Adrenal gland (tissue), 12 donors: ENCODE results near the gene MMP23B. TPM values are rescaled to one million over a fixed set of nuclear protein-coding genes. Genes with fewer than 3 reads are reported as not detected.

ENCODE experiments used
- DNase-seq, 7 donors: peaks; one replicate each; pipeline ENCODE4 v3.0.0-alpha.2; 2019 to 2020
- H3K27ac ChIP-seq, 5 donors: fragments of 200-600 bp; sonication (generic) in 4 of 5; 1 replicate in 3 of 5; 2 replicates in 2 of 5; pipeline versions ENCODE4 v1.5.1 to v1.8.0; 2016 to 2020; ENCODE audit warnings: mild to moderate bottlenecking in 1 of 5
- H3K27me3 ChIP-seq: fragments of 200-600 bp; 2 replicates; pipeline ENCODE4 v1.8.0; 2021
- H3K36me3 ChIP-seq, 2 donors: fragments of 200-600 bp; replicated peaks in 1 of 2; 1 replicate in 1 of 2; 2 replicates in 1 of 2; pipeline versions ENCODE4 v1.5.1 to v1.8.0; 2018 to 2022
- H3K4me1 ChIP-seq, 2 donors: fragments of 200-600 bp; replicated peaks in 1 of 2; 1 replicate in 1 of 2; 2 replicates in 1 of 2; pipeline versions ENCODE4 v1.5.1 to v1.8.0; 2018 to 2021
- H3K4me3 ChIP-seq, 4 donors: fragments of 200-600 bp; sonication (generic) in 3 of 4; one replicate each; pipeline ENCODE4 v1.5.1; 2016 to 2018
- H3K9me3 ChIP-seq, 3 donors: fragments of 200-600 bp; sonication (generic) in 1 of 3; replicated peaks in 1 of 3; 1 replicate in 2 of 3; 2 replicates in 1 of 3; pipeline versions ENCODE4 v1.5.1 to v1.8.0; 2016 to 2021
- CTCF ChIP-seq, 6 experiments: fragments of 450-650 bp in 4 of 6; fragments of 200-600 bp in 2 of 6; sonication (generic) in 1 of 6; IDR thresholded peaks; 1 replicate in 5 of 6; 2 replicates in 1 of 6; pipeline versions ENCODE4 v1.5.1 to v1.8.0; 2016 to 2021; ENCODE audit warnings: antibody characterized with exemption in 6 of 6, mild to moderate bottlenecking in 2 of 6, moderate library complexity in 1 of 6
- POLR2A ChIP-seq, 2 donors: fragments of 450-650 bp; IDR thresholded peaks; one replicate each; pipeline ENCODE4 v1.6.1; 2017; ENCODE audit warnings: antibody characterized with exemption in 2 of 2, mild to moderate bottlenecking in 2 of 2, moderate library complexity in 1 of 2
- WGBS, 4 donors: extraction: QIAGEN DNeasy Blood & Tissue Kit in 2 of 4; methylation state at CpG; one replicate each; pipeline versions ENCODE4 v1.1.5 to v1.1.7; 2013 to 2017; 5-methylcytosine and 5-hydroxymethylcytosine counted together
- intact Hi-C, 2 donors: fragments of 100-400 bp; cut with DNase I; formaldehyde crosslinking; loops; one replicate each; pipeline versions ENCODE4 v1.14.1 to v1.15.0; 2022 to 2023
- polyA plus RNA-seq, 3 donors: library from polyadenylated mRNA; stranded (reverse); fragments of 200-250 nt in 2 of 3; fragments of 350-450 nt in 1 of 3; fragmentation: Illumina TruSeq in 1 of 3; extraction: RNeasy Lipid Tissue Mini Kit (QIAGEN cat#74804) in 1 of 3; gene quantifications; one replicate each; pipeline ENCODE4 v1.2.3, GENCODE V29; 2013 to 2014
- total RNA-seq, 9 donors: library from RNA; depleted of rRNA in 4 of 9; stranded (reverse); fragments of >200 nt in 4 of 9; fragments of 120-200 nt in 1 of 9; fragmentation: NEBNext Ultra II Directional in 1 of 9; extraction: Animal tissue kit (Norgen Biotek cat#: 25700) in 1 of 9; gene quantifications; one replicate each; pipeline versions ENCODE4 v1.1.0 to v1.2.4, GENCODE V29; 2013 to 2023
- donor health status: healthy with polysubstance abuse.
- donor health status: Bipolar disorder and iron deficiency.
- donor health status: DM: yes; HTN: yes; CAD: no.
- donor health status: DM: no; HTN: no; CAD: no.
- donor health status: DM: no; HTN: no; CAD: no.
- donor health status: DM: yes; HTN: yes; CAD: no.

MMP23B gene
- total and polyA plus RNA-seq, 12 donors = 1.6 to 28.0 (median 9.8) TPM; not detected in 1

DNA sequence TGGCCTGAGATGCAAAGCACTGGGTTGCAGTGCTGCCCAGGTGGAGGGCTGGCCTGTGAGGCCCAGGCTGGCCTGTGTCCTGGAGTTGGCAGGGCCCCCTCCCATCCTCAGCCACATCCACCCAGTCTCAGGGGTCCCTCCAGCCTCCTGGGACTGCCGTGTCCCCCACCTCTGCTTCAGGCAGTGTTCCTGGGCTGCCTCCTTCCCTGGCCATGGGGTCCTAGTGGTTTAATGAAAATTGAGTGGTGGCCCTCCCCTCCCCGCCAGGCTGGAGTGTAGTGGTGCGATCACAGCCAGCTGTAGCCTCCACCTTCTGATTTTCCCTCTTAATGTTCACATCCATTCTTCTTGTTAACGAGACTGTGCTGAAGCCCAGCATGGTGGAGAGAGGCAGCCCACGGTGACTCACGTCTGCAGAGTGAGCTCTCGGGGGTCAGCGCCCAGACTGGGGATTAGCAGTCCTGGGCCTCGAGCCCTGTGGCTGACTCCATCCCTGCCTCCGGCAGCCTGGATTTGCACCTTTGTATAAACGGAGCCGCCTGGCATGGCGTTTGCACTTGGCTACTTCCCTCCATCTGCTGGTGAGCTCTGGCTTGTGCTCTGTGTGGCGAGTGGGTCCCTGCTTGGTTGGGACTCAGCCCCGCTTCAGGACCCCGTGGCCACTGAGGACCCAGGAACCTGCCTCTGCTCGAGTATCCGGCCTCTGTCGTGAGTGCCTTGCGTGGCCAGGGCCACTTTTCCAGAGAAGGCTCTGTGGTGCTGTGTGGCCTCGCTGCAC is 9.8 kb upstream of the MMP23B start:
- WGBS, 4 donors = 81 to 89% (median 87%) methylated on average over 9 to 21 of the region's 21 CpGs
- intact Hi-C loops = no loop called here
- DNase-seq = no peak
- Histone ChIP-seq H3K27me3 (no peaks in the 10 kb centered on the region), H3K36me3 (peaks cover 0 to 8% of the 10 kb centered on the region in 2 donors), H3K4me1 (peaks cover 0 to 3% of the 10 kb centered on the region in 2 donors), H3K9me3 (no peaks in the 10 kb centered on the region), H3K27ac (no peak overlapping the region), H3K4me3 (no peak overlapping the region)
- TF ChIP-seq CTCF (IDR thresholded peaks at IDR 0.05) (no peak), POLR2A (IDR thresholded peaks at IDR 0.05) (no peak)

GRCh38 chr1:1622788-1623094 is 9.2 kb upstream of the MMP23B start:
- WGBS, 4 donors = 87 to 94% (median 92%) methylated on average over 17 of the region's 17 CpGs
- Histone ChIP-seq H3K27ac (no peak overlapping the region), H3K4me3 (no peak overlapping the region), H3K36me3 (peaks cover 0 to 6% of the 10 kb centered on the region in 2 donors), H3K27me3 (no peaks in the 10 kb centered on the region), H3K9me3 (no peaks in the 10 kb centered on the region), H3K4me1 (no peaks in the 10 kb centered on the region)
- intact Hi-C loops = no loop called here
- TF ChIP-seq POLR2A (IDR thresholded peaks at IDR 0.05) (no peak), CTCF (IDR thresholded peaks at IDR 0.05) (no peak)
- peak in 1 of 7 donors; percentile 6 for DNase-seq

GRCh38 chr1:1623181-1623630 is 8.8 kb upstream of the MMP23B start:
- TF ChIP-seq CTCF (IDR thresholded peaks at IDR 0.05) (no peak), POLR2A (IDR thresholded peaks at IDR 0.05) (no peak)
- peaks cover 0 to 7% of the 10 kb centered on the region in 2 donors for H3K36me3 ChIP-seq
- WGBS, 4 donors = 96 to 97% (median 96%) methylated on average over 17 to 33 of the region's 33 CpGs; no CpG with 5 or more reads in 1 of the 4 donors
- no peak overlapping the region for H3K27ac ChIP-seq
- H3K4me3 ChIP-seq = no peak overlapping the region
- DNase-seq = peak in 1 of 7 donors; percentile 6
- H3K27me3 ChIP-seq = no peaks in the 10 kb centered on the region
- H3K4me1 ChIP-seq = no peaks in the 10 kb centered on the region
- no peaks in the 10 kb centered on the region for H3K9me3 ChIP-seq
- intact Hi-C loops = no loop called here

DNA sequence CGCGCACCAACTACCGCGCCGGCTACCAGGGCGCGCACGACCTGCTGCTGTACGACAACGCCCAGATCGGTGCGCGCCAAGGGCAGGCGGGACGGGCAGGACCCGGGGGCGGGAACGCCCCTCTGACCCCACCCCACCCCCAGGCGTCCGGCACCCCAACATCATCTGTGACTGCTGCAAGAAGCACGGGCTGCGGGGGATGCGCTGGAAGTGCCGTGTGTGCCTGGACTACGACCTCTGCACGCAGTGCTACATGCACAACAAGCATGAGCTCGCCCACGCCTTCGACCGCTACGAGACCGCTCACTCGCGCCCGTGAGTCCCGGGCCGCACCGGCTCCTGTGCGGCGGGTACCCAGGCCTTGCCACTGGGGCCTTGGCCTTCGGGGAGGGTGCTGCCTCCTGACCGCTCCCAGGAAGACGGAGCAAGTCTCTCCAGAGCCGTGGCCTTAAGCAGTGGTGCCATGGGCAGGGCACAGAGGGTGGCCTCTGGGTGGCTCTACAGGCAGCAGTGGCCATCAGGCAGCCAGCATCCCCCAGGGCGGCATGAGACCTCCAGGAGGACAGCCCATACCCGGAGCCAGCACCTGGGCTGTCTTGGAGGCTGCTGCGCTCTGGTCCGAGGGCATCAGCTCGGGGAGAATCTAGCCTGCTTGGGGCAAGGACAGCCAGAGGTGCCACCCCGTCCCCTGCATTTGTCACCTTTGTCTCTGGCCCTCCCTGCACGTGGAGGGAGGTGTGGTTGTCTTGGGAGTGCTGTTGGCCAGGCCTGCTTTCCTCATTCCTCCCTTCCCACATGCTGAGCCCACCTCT is 8.1 kb upstream of the MMP23B start:
- Histone ChIP-seq H3K4me1 (no peaks in the 10 kb centered on the region), H3K27me3 (no peaks in the 10 kb centered on the region), H3K4me3 (no peak overlapping the region), H3K9me3 (no peaks in the 10 kb centered on the region), H3K36me3 (peaks cover 0 to 12% of the 10 kb centered on the region in 2 donors), H3K27ac (no peak overlapping the region)
- no peak for TF ChIP-seq POLR2A (IDR thresholded peaks at IDR 0.05)
- no peak for TF ChIP-seq CTCF (IDR thresholded peaks at IDR 0.05)
- DNase-seq = peak in 1 of 7 donors; percentile 6
- intact Hi-C loops = no loop called here
- 93 to 96% (median 94%) methylated on average over 27 to 51 of the region's 51 CpGs for WGBS, 4 donors
